NCI-H82 (cell line): Measurements from ENCODE around the gene C9orf50.
"Not testable (repeated sequence)": the region's sequence is repeated elsewhere in the genome, so short reads cannot be mapped to it uniquely, and the experiment has no call there.

Source experiments
- DNase-seq: peaks from one replicate; lab custom pipeline; 2025; lab: John Stamatoyannopoulos, UW

The C9orf50 gene

DNA sequence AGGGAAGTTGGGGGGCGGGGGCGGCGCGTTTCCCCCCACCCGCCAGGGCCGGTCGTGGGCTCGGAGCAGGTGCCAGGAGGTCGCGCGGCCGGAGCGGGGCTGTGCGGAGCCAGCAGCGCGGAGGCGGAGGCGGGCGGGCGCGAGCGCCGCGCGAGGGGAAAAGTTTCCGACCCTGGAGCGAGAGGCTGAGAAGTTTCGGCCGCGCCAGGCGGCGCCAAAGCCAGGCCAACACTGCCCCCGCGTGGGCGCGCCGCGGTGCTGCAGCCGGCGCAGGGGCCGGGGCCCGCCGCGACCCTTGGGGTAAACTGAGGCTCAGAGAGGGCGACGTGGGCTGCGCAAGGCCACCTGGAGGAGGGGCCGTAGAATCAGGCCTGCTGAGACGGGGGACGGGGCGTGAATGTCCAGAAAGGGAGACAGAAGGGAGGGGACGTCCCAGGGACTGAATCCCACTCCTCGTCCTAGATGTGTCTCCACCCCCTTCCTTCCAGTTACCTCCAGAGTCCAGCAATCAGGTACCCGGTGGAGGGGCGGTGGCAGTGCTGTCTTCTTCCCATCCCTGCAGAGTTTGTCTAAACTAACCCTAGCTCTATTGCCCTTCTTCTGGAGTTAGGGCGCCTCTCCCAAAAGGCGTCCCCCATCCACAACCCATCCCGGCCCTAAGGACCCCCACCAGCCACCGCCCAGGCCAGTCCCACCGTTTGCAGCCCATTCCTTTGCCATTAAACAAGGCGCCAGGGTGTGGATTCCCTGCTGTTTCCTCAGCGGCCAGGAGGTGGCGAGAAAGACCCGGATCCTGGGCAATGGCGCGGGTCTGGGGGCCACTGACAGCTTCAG lies 10.2 kb downstream of the C9orf50 start:
- DNase-seq = peak; percentile 80

GRCh38 chr9:129610213-129610472 lies 10.8 kb downstream of the C9orf50 start:
- DNase-seq = no peak

DNA sequence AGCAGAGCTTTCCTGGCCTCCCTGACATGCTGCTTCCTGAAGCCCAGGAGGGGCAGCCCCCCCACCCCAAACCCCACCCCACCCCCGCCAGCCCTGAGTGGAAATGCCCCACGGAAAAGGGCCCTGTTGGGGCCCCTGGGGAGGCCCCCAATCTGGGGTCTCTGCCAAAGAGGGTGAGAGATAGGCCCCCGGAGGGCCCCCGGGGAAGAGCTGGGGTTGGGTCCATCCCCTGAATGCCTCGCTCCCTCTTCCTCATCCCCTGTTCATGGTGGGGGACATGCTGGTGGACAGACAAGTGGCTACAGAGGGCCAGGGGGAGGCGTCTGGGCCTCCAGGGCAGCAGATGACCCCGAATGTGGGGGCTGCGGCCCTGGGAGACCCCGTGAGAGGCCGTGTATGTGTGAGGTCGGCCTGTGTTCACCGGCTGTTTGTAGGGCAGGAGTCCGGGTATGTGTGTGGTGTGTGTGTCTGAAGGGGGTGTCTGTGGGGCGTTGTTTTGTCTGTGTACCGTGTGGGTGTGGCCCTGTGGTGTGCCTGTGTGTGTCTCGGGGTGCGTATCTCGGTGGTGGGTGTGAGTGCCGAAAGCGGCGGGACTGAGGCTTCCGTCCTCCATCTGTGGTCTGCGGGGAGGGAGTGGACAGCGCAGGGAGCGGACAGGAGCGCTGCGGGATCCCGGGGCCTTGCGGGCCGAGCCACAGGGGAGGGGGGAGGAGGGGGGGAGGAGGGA lies 11.3 kb downstream of the C9orf50 start:
- no peak for DNase-seq

DNA sequence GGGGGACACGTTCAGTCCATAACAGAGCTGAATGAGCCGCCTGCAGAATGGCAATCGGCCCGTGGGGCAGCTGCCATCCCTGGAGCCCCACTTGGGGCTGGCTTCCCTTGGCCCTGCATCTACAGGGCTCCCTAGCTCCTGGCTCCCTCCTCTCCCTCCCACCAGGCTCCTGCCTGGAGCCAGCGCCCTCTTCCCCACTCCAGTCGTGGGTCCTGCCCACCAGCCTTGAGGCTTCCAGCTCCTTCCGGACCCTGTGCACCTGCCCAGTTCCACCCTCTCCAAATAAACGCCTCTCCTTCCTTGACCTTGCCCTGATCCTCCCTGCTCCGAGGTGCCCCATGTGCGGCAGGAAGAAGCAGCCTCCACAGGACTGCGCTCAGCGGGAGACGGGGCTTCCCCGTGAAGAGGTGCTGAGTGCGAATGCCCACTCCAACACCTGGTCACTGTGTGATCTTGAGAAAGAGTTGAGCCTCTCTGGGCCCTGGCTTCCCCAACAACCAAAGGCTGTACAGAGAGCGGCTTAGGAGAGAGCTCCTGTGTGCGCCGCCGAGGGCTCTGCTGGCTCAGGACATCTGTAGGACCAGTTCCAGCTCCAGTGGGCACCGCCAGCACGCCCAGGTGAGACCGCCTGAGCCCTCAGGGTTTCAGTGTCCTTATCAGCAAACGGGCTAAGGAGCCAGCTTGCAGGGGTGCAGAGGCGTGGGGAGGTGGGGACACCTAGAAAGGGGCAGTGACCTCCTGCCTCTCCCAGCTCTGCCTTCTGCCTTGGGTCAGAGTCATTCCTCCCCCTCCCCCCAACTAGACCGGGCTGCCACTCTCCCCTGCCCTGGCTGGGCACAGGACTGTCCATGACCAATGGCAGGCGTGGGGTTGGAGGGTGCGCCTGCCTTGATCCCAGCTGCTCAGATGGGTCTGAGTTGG lies 12.1 kb downstream of the C9orf50 start:
- no peak for DNase-seq

- peak; percentile 73 for DNase-seq
Observed at GRCh38 chr9:129607027-129607387, 13.9 kb downstream of the C9orf50 start.

- DNase-seq = no peak
Observed at GRCh38 chr9:129606161-129607026, 14.5 kb downstream of the C9orf50 start.

DNA sequence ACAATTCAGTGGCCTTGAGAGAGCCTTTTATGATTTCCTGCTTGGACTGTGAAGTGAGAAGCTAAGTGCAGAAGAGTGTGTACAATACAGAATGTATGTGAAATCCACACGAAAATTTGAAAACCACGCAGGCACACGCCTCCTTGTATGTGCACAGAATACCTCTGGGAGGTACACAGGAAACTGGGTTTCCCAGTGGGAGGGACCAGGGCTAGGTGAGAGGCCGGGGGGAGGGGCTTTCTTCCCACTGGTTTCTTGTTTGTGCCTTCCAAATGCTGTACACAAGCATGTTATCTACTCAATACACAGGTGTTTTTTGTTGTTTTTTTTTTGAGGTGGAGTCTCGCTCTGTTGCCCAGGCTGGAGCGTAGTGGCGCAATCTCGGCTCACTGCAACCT lies 16.1 kb downstream of the C9orf50 start:
- peak; percentile 22 for DNase-seq

GRCh38 chr9:129604056-129604765 lies 16.7 kb downstream of the C9orf50 start:
- no peak for DNase-seq

DNA sequence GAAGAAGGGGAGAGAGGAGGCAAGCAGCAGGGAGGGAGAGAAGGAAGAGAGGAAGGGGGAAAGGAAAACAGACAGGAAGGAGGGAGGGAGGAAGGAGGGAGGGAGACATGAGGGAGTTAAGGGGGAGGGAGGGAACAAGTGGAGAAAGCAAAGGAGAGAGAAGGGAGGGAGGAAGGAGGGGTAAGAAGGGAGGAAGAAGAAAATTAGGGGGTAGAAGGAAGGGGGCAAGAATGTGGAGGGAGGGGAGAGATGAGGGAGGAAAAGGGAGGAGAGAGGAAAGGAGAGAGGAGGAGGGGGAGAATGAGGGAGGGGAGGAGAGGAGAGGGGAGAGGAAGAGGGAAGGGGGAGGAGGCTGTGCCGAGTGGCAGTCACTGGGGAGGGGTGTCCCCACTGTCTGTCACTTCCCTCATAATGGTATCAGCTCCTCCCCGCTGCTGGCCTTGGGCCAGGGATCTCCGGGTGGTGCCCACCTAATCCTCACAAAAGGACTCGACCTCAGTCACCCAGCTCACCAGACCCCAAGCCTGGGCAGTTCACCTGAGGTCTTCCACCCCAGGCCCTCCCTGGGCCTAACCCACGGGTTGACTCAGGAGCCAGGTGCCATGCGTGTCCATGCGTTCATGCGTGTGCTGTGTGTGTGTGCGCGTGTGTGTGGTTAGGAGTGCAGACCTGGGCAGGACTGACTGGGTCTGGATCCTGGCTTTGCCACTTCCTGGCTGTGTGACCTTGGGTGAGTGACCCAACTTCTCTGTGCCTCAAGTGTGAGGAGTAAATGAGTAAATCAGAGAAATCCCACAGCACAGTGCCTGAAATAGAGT lies 18.1 kb downstream of the C9orf50 start:
- peak; percentile 90 for DNase-seq

DNA sequence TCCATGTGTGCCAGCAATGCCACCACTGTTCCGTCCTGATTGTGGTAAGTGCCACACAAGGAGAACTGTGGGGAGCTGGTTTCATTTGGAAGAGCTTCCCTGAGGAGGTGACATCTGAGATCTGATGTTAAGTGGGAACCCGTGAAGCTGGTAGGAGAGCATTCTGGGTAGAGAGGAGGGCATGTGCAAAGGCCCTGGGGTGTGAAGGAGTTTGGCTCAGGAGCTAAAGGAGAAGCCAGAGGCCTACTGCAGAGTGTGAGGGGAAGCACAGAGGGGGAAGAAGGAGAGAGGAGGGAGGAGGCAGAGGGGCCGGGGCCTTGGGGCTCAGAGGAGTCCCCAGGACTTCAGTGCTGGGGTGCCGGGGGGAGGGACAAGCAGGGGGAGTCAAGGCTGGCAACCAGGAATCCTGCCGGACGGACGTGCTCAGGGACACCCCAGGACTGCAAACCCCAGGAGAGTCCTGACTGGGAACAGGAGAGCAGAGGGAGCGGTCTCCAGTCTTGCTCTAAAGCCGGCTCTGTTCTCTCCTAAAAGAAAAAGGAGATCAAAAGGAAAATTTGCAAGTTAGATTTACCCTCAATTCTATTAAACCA lies 19.7 kb downstream of the C9orf50 start:
- no peak for DNase-seq

GRCh38 chr9:129598089-129598596 lies 22.8 kb downstream of the C9orf50 start:
- DNase-seq = no peak

GRCh38 chr9:129597355-129598088 lies 23.4 kb downstream of the C9orf50 start:
- no peak for DNase-seq

- DNase-seq = no peak
Observed at GRCh38 chr9:129596541-129597331, 24.2 kb downstream of the C9orf50 start.

- DNase-seq = no peak
Observed at GRCh38 chr9:129595903-129596540, 24.9 kb downstream of the C9orf50 start.

GRCh38 chr9:129595311-129595741 lies 25.6 kb downstream of the C9orf50 start:
- DNase-seq = no peak

GRCh38 chr9:129594632-129595031 lies 26.3 kb downstream of the C9orf50 start:
- no peak for DNase-seq

- DNase-seq = not testable (repeated sequence)
Observed at GRCh38 chr9:129592790-129593189, 28.1 kb downstream of the C9orf50 start.
